NCI-H345 (cell line): ENCODE measurements around the gene CDK6.

Source experiments
- DNase-seq: peaks from one replicate; lab custom pipeline; 2025; lab: John Stamatoyannopoulos, UW

Gene CDK6

DNA sequence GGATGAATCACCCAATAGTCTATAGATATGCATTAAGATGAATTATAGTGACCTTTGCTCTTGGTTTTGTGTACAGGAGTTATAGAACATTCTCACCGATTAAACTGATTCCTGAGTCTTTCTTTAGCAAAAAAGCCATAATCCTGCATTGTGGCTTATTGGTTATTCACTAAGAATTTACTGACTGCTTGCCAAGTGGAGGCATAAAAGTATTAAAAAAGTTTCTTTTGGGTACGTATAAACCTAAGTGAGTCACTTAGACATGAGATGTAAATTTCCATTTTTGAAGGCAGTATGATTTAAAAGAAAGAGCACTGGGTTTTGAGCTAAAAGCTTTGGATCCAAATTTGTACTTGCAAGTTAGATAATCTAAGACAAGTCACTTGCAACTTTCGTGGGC lies 100.7 kb downstream of the CDK6 start:
- no peak for DNase-seq

DNA sequence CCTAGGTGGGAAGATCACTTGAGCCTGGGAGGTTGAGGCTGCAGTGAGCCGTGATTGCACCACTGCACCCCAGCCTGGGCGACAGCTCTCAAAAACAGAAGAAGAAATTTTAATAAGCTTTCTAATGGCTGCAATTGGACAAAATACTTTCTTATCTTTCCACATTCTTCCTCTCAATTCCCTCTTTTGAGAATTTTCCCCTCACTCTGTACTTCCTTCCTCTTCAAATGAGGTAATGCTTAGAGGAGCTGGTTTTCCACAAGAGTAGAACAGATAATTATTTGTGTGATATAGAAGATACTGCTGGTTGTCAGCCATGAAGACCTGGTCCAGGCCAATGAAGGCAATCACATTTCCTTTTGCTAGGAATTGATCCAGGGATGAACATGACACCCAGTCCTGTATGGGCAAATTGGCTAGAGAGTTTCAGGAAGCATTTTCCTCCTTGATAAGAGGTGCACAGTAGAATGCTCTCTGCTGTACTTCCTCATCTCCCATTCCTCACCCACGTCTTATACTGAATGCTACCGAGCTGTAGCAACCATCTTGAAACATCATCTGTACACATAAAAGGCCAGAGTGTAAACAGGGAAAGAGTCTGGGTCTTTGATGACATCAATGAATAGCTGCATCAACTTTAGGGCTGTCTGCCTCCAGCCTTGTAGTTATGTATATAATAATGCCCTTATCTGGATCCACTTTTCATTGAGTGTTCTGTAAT lies 103.9 kb downstream of the CDK6 start:
- no peak for DNase-seq

DNA sequence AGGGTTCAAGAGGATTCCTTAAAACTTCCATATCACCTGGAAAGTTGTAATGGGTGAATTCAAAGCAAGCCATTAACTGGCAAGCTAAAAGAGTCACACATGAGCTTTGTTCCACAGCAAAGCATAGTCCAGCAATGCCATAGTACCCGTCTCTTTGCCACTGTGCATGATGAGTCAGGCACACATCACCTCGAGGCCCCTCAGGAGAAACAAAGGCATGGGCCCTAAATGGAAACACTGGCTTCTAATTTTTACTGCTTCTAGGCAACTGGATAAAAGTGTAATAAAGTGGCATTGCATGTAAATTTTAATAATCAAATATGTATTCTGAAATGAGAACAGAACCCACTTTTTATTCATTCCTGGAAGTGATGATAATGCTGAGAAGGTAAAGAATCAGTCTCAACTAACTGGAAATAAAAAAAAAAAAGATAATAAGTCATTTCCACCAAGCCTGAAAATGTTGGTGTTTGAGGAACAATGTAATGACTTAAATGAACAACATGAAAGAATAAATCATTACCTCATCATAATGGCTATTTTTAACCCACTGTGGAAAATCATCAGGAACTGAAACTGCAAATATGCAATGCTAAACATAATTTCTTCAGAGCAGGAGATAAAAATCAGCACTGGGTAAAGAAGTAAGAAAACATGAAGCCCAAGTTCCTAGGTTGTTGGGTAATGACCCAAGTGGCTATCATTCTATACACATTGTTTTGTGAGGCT lies 104.9 kb downstream of the CDK6 start:
- no peak for DNase-seq

DNA sequence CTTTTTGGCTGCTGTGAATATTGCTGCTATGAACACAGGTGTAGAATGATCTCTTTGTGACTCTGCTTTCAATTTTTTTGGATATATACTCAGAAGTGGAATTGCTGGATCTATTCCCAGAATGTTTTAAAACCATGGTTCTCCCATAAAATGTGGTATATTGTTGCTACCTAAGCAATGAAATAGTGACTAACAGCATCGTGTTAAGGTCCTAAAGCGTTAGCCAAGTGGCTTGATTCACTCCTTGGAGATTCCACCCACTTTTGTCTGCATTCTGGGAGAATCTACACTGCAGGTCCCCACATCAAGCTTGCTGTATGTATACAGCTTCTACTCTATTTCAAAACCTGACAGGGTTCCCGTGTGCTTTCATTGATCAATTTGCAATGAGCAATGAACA lies 105.6 kb downstream of the CDK6 start:
- DNase-seq: no peak

DNA sequence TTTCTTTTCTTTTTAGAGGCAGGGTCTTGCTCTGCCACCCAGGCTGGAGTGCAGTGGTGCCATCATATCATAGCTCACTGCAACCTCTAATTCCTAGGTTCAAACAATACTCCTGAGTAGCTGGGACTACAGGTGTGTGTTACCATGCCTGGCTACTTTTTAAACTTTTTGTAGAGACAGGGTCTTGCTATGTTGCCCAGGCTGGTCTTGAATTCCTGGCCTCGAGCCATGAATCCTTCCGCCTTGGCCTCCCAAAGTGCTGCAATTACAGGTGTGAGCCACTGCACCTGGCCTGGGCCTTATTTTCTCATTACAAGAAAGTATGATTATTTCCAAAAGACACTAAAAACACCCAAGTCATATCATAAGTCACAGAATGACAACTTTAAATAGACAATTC lies 106.6 kb downstream of the CDK6 start:
- no peak for DNase-seq

DNA sequence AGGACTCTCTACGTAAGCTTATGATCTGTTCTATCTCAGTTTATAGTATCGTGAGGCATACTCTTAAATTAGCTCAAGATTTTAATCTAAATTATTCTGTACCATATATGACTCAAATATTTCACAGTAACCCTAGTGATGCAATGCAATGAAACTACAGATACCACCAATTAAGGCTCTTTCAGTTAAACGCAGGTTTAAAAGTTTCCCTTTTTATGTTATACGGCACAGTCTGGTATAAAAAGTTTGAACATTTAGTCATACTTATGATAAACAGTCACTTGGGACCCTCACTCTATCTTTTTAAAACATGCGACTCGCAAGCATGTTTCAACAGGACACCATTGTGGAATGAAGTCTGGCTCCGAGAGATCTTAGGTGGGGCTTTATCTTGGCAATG lies 107.2 kb downstream of the CDK6 start:
- DNase-seq: no peak

DNA sequence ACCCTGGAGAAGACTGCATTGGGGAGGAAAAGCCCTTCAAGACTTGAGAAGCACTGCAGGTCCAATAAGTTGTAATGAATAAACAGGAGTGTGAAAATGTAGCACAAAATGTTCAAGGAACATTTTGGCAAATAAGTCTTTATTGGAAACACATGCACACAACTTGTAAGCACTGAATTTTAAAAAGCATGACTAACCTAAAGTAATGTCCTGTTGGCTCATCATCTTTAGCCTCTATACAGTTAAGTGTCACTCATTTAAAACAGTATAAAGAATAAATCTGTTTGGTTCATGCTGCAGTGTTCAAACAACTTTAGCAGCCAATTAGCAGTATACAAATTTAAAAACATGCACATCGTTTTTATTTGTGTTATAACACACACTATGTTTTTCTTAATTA lies 108.6 kb downstream of the CDK6 start:
- no peak for DNase-seq

DNA sequence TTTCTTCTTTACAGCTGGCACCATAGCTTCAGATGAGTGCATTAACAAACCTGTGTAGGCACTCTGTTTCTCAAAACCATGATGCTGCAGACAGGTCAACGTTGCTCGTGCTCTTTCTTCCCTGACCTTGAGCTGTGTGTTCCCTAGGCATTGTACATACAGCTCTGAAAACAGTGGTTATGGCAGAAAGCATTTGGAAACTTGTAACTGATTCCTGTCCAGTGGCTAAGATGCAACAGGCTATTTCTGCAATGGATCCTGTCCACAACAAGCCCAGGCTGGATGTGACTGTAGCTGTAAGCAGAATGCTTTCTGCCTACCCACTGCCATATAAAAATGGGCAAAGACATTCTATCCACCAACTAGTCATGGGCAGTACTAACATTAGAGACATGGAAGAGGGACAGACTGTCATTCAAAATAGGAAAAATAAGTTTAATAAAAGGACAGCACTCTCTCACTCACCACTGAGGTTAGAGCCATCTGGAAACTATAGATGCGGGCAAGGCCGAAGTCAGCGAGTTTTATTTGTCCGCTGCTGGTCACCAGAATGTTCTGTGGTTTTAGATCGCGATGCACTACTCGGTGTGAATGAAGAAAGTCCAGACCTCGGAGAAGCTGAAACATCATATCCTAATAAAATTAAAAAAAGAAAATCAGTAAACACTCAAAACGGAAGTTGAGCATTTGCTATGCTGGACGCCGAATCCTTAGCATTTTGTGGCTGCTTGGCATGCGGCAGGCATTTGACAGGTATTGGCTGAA lies 111.0 kb downstream of the CDK6 start:
- DNase-seq: no peak

DNA sequence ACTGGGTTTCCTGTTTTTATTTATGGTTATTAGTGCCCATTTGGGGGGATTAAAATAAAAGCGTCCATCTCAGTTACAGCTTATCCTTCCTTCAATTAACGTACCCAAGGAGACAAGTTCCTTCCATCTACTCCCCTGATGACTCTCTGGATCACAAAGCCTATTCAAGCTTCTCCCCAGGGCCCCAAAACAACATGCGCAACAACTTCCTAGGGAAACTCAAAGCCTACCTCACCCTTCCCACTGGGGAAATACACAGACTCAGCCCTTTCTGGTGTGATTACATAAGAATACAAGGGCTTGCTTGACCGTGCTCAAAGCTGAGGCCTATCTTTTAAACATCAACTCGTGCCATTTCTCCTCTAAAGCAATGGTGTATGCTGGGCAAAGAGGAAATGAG lies 112.4 kb downstream of the CDK6 start:
- no peak for DNase-seq

DNA sequence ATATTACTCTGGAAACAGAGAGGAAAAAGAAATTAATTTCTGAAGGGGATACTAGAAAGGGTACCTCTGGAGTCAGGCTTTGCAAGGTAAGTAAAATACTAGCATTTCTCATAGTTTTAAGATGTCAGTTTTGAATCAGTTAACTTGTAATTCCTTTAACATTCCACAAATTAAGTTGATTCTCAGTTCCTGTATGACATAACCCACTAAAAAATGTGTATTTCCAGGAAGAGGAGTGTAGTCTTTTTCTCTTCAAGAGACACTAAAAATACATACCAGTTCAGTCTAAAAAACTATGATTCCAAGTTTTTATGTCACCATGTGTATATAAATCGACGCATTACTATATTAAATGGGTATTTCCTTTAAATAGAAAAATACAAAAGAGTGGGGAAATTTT lies 113.2 kb downstream of the CDK6 start:
- no peak for DNase-seq

DNA sequence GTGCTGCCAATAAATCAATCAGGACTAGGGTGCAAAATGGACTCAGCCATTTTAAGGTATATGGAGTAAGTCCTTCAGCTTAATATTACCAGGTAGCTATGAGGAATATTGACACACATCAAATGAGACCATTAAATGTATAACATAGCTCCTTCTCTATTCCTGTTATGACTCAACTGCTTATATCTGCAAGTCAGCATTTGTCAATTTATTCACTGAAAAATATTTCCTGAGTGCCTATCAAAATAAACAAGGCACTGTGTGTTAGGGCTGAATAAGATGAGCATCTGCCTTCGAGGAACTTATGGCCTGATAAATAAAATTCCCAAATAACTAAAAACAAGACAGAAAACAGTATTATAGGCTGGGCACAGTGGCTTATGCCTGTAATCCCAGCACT lies 113.8 kb downstream of the CDK6 start:
- DNase-seq: no peak

DNA sequence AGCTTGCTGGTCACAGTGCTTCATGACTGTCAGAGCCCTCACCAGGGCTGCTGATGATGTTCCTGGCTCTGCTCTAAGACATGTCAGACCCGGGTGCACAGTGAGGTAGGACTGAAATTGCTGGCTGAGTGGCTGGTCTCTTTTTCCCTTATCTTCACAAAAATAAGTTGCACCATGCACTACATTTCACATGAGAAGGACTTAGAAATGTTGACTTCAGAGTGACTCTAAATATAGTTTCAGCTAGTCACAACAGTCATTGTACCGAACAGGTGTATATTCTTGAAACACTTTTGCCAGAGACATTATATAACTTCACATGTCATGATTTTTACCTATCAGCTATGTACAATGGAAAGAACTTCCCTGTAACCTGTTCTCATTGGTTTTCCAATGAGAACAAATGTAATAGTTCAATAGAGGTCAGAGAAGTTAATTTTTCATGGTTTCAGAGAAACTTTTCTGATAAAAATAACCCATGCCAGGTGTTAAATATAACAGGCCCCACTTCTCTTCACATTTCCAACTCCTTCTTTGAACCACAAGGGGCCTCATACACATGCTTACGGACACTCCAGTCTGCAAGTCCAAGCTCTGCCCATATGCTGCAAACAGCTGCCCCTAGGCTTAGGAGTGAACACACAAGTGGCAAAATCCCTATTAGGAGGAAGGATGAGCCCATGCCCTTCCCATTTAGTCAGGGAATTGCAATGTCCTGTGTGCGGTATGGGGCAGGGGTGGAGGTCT lies 115.6 kb downstream of the CDK6 start:
- DNase-seq: no peak

DNA sequence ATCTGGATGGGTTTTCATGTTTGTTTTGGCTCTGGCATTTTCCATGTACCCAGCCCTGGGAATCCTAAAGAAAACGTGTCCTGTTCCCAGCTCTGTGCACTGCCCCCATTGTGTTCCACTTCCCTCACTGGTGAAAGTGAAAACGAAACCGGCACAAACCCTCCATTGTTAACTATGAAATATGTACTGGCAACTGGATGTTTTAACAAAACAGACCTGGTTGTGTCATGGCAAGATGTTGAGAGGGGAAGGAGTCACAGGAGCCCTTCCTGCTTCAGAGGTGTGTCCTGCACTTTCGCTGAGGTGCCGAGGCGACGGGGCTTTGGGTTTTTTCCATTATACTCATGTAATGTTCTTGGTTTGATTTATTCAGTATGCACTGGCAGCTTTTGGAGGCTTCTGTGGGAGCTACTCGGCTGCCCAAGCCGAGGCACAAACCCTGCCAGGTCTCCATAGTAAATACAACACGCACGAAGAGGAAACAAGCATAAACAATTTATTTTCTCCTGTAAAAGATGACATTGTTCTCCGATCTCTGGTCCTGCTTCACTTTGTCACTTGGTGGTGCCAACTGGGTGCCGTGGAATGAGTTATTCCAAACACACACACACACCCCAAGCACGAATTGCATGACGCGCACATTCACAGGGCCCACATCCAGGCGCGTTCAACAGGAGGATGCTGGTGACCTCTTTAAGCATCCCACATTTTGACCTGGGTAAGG lies 118.2 kb downstream of the CDK6 start:
- DNase-seq: no peak

DNA sequence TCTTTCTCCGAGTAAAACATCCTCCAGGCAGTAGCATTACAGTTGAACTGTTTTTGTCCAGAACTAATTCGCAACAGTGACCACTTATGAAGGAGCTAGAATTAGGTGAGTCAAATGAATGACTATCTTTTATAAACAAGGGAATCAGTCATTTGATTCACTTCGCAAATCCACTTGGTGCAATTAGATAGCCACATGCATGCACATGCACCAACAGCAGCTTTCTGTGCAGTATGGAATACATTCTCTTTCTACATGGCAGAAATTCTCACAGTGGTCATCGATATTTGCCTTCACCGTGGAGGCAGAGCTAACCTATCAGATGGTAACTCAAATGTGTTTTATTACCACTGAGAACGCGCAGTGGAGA lies 118.8 kb downstream of the CDK6 start:
- DNase-seq: no peak

DNA sequence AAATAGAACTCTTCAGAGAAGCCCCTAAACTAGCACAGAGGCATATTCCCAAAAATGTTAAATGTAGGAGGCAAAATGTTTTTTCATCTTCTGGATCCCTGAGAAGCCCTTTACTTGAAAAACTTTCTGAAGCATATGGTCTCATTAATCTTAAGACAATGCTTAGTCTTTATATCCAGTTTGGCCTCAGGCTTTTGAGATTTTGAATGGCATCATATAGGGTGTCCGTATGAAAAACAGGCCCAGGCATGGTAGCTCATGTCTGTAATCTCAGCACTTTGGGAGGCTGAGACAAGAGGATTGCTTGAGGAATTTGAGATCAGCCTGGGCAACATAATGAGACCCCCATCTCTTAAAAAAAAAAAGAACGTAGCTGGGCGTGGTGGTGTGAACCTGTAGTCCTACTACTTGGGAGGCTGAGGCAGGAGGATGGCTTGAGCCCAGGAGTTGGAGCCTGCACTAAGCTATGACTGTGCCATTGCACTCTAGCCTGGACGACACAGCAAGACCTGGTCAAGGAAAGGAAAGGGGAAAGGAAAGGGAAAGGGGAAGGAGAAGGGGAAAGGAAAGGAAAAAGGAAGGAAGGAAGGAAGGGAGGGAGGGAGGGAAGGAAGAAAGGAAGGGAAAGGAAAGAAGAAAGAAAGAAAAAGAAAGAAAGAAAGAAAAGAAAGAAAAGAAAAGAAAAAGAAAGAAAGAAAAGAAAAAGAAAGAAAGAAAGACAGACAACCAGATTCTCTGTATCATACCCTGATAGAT lies 119.4 kb downstream of the CDK6 start:
- DNase-seq: no peak

DNA sequence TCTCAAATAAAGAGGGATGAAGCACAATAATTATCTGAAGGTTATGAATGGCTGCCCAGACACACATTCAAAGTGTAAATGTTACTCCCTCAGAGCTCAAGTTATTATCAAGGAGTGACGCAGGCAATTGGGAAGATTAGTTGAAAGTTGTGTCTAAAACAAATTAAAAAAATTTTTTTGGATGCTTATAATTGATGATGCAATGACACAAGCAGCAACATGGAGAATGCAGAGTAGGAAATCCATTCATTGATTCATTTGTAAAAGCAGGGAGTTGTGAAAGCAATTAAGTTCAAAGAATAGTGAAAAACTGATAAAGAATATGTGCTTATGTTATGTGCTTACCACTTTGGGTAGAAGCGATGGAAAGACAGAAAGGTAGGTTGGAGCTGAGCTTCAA lies 120.4 kb downstream of the CDK6 start:
- no peak for DNase-seq

DNA sequence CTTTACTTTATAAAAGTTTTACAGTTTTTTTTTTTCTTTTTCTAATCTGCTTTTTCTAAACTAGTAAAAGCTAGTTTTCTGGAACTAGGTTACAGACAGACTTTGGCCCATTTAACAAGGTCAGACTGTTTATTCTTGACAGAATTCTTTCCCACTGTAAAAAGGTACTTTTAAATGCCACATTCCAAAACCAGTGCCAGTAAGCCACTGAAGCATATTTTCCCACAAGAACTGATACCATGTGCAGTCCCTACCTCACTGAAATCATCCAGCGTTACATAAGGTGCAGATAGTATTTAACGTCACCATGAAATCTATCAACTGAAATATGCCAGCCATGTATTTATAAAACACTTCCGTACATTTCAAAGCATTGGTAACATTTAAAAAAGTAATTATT lies 121.6 kb downstream of the CDK6 start:
- DNase-seq: no peak

DNA sequence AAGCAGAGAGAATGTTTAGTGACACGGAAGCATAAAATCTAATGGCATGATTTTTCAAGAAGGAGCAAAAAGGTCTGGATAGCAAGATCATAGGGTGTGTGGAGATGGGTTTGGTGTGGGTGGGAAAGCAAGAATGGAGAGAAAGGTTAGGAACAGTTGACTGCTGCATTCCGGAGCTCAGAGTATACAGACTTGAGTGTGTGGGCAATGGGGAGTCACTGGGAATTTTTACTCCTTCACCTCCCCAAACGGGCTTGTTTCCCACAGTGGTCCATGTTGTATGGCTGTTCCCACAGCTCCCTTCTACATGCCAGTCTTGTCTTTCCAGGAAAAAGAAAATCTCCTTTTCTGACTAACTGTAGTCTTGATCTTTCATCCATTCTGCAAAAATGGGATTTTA lies 122.1 kb downstream of the CDK6 start:
- DNase-seq: no peak

DNA sequence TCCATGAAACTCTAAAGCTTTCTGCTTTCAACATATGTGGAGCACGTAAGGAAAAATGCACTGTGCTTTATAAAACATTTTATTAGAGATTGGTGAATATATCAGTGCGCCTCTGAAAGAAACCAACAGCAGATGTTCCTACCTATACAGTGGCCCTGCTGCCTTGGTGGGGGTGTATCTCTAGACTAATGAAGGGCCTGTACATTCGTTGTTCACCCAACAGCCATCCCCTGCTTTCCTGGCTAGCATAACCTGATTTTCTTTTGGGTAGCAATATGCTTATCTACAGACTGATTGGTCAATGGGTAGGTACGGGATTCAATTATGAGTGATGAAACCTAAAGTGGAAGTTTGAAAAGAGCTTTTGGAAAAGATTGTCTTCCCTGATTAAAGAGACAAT lies 126.5 kb downstream of the CDK6 start:
- DNase-seq: no peak

DNA sequence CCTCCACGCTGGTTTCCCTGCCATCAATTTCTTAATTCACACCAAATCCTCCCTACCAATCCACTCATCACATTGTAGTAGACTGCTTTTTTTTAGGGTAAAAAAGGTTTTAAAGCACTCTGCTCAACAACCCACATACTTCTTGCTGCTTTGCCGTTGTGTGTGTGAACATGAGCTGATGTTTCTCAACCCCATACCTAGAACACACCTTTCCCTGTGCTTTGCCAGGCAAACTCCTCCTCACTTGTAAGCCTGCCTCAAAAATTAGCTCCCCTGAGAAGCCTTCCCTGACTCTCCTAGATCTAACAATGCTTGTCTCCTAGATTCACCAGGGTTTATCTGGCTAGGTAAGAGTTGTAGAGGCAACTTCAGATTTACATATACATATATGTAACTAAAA lies 127.2 kb downstream of the CDK6 start:
- no peak for DNase-seq
